ENCODE measurements around the gene ZFHX3. TPM values are rescaled to one million over a fixed set of nuclear protein-coding genes. Genes with fewer than 3 reads are reported as not detected.
A peak's percentile ranks its signal among the peaks of the same experiment; 100 is the strongest.

Gene ZFHX3, protein sequence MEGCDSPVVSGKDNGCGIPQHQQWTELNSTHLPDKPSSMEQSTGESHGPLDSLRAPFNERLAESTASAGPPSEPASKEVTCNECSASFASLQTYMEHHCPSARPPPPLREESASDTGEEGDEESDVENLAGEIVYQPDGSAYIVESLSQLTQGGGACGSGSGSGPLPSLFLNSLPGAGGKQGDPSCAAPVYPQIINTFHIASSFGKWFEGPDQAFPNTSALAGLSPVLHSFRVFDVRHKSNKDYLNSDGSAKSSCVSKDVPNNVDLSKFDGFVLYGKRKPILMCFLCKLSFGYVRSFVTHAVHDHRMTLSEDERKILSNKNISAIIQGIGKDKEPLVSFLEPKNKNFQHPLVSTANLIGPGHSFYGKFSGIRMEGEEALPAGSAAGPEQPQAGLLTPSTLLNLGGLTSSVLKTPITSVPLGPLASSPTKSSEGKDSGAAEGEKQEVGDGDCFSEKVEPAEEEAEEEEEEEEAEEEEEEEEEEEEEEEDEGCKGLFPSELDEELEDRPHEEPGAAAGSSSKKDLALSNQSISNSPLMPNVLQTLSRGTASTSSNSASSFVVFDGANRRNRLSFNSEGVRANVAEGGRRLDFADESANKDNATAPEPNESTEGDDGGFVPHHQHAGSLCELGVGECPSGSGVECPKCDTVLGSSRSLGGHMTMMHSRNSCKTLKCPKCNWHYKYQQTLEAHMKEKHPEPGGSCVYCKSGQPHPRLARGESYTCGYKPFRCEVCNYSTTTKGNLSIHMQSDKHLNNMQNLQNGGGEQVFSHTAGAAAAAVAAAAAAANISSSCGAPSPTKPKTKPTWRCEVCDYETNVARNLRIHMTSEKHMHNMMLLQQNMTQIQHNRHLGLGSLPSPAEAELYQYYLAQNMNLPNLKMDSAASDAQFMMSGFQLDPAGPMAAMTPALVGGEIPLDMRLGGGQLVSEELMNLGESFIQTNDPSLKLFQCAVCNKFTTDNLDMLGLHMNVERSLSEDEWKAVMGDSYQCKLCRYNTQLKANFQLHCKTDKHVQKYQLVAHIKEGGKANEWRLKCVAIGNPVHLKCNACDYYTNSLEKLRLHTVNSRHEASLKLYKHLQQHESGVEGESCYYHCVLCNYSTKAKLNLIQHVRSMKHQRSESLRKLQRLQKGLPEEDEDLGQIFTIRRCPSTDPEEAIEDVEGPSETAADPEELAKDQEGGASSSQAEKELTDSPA (N-terminal part only)
- total RNA-seq (2021): 1.1 and 1.5 TPM in 2 replicates
- long read RNA-seq, partial matches to known transcripts: 1 of 7 reads
- long read RNA-seq, other reads (novel, unspliced or antisense): 6 of 7 reads

DNA sequence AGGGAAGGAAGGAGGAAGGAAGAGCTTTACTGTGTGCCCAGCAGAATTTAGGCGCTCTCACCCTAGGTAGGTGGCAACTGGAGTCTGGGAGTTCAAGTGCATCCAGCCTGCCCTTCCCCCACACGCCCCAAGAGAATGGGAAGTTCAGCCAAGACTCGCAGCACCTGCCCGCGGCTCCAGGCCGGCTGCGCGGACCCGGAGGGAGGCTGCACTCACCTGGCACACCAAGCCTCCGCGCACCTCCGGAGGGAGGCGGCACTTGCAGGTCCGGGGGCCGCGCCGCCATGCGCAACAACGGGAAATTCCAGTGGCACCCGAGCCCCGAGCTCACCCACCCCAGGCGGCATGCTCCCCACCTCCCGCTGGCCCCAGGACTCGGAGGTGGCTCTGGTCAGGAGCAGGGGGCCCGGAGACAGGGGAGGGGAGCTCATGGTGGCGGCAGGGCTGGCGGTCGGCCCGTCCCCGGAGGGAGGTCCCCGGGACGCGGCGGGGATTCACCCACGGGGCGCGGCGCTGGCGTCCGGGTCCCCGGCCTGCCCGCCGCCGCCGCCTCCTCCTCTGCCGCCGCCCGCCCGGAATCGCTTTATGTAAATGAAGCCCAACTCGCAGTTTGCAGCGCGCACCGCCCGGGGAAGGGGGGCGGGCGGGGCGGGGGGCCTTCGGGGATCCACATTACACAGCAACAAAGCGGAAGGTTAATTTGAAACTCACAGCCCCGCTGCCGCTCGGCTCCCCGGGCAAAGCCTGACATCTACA, at the start of gene ZFHX3:
Gene ZFHX3, minus strand, starts transcription at position 593 of the 756 bp plus-strand sequence. CDS start 87,983 bp downstream, outside the sequence.
- no peak within 1 kb of the TSS for H2BK12ac ChIP-seq (ENCODE audit: insufficient read length, low read depth, low read length)
- no peak within 1 kb of the TSS for H4K8ac ChIP-seq (replicated peaks; ENCODE audit: insufficient read length, low read depth, low read length)
- WGBS (ENCODE audit: extremely low coverage, insufficient read length, low lambda C conversion rate): no CpG with 5 or more reads among the region's 64 CpGs
- no peak within 1 kb of the TSS for H3T11ph ChIP-seq (ENCODE audit: low read length)
- no peak within 1 kb of the TSS for H3K4ac ChIP-seq (ENCODE audit: low read depth, low read length)
- peaks cover 7% of the 10 kb centered on the region for H3K23me2 ChIP-seq (ENCODE audit: insufficient read length, low read depth, low read length, poor library complexity, severe bottlenecking)
- H3K9me3 ChIP-seq (ENCODE audit: control insufficient read depth, low read depth, low read length): no peaks in the 10 kb centered on the region
- H3K56ac ChIP-seq (ENCODE audit: insufficient read length, low read depth, low read length): no peak within 1 kb of the TSS
- H4K91ac ChIP-seq (ENCODE audit: insufficient read length, low read depth, low read length): no peak within 1 kb of the TSS
- no peak within 1 kb of the TSS for H3K18ac ChIP-seq (ENCODE audit: insufficient read length, low read depth, low read length)
- peaks cover 44 to 53% of the 10 kb centered on the region in 2 experiments for H3K4me1 Mint-ChIP-seq
- DNase-seq: peak; percentile 83
- H3K79me1 ChIP-seq (ENCODE audit: insufficient read depth, low read depth, low read length, poor library complexity, severe bottlenecking): no peaks in the 10 kb centered on the region
- H2BK5ac ChIP-seq (ENCODE audit: insufficient read length, low read length): no peak within 1 kb of the TSS
- TF ChIP-seq, protein P1, sequence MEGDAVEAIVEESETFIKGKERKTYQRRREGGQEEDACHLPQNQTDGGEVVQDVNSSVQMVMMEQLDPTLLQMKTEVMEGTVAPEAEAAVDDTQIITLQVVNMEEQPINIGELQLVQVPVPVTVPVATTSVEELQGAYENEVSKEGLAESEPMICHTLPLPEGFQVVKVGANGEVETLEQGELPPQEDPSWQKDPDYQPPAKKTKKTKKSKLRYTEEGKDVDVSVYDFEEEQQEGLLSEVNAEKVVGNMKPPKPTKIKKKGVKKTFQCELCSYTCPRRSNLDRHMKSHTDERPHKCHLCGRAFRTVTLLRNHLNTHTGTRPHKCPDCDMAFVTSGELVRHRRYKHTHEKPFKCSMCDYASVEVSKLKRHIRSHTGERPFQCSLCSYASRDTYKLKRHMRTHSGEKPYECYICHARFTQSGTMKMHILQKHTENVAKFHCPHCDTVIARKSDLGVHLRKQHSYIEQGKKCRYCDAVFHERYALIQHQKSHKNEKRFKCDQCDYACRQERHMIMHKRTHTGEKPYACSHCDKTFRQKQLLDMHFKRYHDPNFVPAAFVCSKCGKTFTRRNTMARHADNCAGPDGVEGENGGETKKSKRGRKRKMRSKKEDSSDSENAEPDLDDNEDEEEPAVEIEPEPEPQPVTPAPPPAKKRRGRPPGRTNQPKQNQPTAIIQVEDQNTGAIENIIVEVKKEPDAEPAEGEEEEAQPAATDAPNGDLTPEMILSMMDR (conservative IDR thresholded peaks at IDR 0.05): no peak; the same call in 2 of the 3 replicates
- peaks cover 2% of the 10 kb centered on the region for H4K20me1 ChIP-seq (ENCODE audit: control insufficient read depth, insufficient read depth, insufficient read length)
- H3K4me3 Mint-ChIP-seq: peak within 1 kb of the TSS; percentile 63 to 78
- peak within 1 kb of the TSS; percentile 35; the same call in 1 of the 2 replicates for H3K14ac ChIP-seq (ENCODE audit: insufficient read depth, low read length)
- no peak within 1 kb of the TSS for H2BK20ac ChIP-seq (ENCODE audit: low read depth, low read length, poor library complexity, severe bottlenecking)
- H3K27me3 Mint-ChIP-seq (ENCODE audit: low read depth): peaks cover 49% of the 10 kb centered on the region
- no peaks in the 10 kb centered on the region for H3K79me2 ChIP-seq (ENCODE audit: insufficient read depth, low read length)
- no peak within 1 kb of the TSS for H2AFZ ChIP-seq (ENCODE audit: low read length)
- no peak within 1 kb of the TSS for H2BK15ac ChIP-seq (ENCODE audit: low read depth, low read length)
- H3K4me2 ChIP-seq (ENCODE audit: insufficient read depth, insufficient read length, low read length): peak within 1 kb of the TSS; percentile 52
- H3K4me1 ChIP-seq (ENCODE audit: insufficient read depth, low read length): peaks cover 11% of the 10 kb centered on the region
- H2AK5ac ChIP-seq (ENCODE audit: insufficient read length, low read length): no peak within 1 kb of the TSS
- no peak within 1 kb of the TSS for H4K5ac ChIP-seq (ENCODE audit: insufficient read length, low read depth, low read length)
- H3K9me3 Mint-ChIP-seq: peaks cover 0 to 7% of the 10 kb centered on the region in 2 experiments; a peak in 2 of 5 replicates
- H3K27ac ChIP-seq (ENCODE audit: insufficient read length, low read depth, low read length): no peak within 1 kb of the TSS
- H3K23ac ChIP-seq (ENCODE audit: insufficient read length, low read depth, low read length): no peak within 1 kb of the TSS
- no peak within 1 kb of the TSS for H2BK120ac ChIP-seq (ENCODE audit: low read depth, low read length, poor library complexity, severe bottlenecking)
- peak within 1 kb of the TSS in 2 of 3 experiments; percentile 46 to 67; a peak in 2 of 7 replicates for H3K27ac Mint-ChIP-seq
- peaks cover 82% of the 10 kb centered on the region for H3K27me3 ChIP-seq (ENCODE audit: insufficient read depth, low read length)
- no peak within 1 kb of the TSS for H3K9ac ChIP-seq (ENCODE audit: extremely low read depth, insufficient read length, low read length)
- peaks cover 0 to 2% (median 0%) of the 10 kb centered on the region in 3 experiments; a peak in 1 of 7 replicates for H3K36me3 Mint-ChIP-seq (ENCODE audit: insufficient read depth in 1 of 3, low read depth in 3 of 3)

All from H9 (cell line).